ENCODE results near the gene TBC1D5. TPM values are rescaled to one million over a fixed set of nuclear protein-coding genes. Genes with fewer than 3 reads are reported as not detected.
A peak's percentile ranks its signal among the peaks of the same experiment; 100 is the strongest.
"Not testable (repeated sequence)": the region's sequence is repeated elsewhere in the genome, so short reads cannot be mapped to it uniquely, and the experiment has no call there.

The TBC1D5 gene
- total and polyA plus RNA-seq, 12 donors = 6.7 to 35.6 (median 30.5) TPM

- DNase-seq (no peak), ATAC-seq (peak in 2 of 8 donors; percentile 48 to 67)
- Histone ChIP-seq H3K27ac (no peak overlapping the region), H3K36me3 (peaks cover 0 to 28% (median 10%) of the 10 kb centered on the region in 9 donors), H3K27me3 (no peaks in the 10 kb centered on the region), H3K9me3 (peaks cover 0 to 24% (median 14%) of the 10 kb centered on the region in 11 donors), H3K4me1 (peaks cover 0 to 24% (median 6%) of the 10 kb centered on the region in 9 donors), H3K4me3 (no peak overlapping the region)
- TF ChIP-seq CTCF (IDR thresholded peaks at IDR 0.05) = no peak
- intact Hi-C loops (cut with DNase I) = no loop called here
These were observed 25.0 kb downstream of the TBC1D5 start for GRCh38 chr3:17717411-17717810.

GRCh38 chr3:17714473-17714872 is 28.0 kb downstream of the TBC1D5 start:
- intact Hi-C loops (cut with DNase I) = no loop called here
- Histone ChIP-seq H3K9me3 (peaks cover 0 to 24% (median 14%) of the 10 kb centered on the region in 11 donors), H3K27me3 (no peaks in the 10 kb centered on the region), H3K4me1 (peaks cover 0 to 17% (median 10%) of the 10 kb centered on the region in 9 donors), H3K4me3 (no peak overlapping the region), H3K36me3 (peaks cover 0 to 28% (median 10%) of the 10 kb centered on the region in 9 donors), H3K27ac (no peak overlapping the region)
- 97 to 98% methylated on average over 2 of the region's 2 CpGs for WGBS, 2 donors
- ATAC-seq (no peak), DNase-seq (no peak)
- TF ChIP-seq CTCF (IDR thresholded peaks at IDR 0.05) = no peak

- H3K4me1 ChIP-seq = peaks cover 0 to 19% (median 6%) of the 10 kb centered on the region in 9 donors
- DNase-seq (no peak), ATAC-seq (no peak)
- H3K9me3 ChIP-seq = peaks cover 0 to 11% (median 5%) of the 10 kb centered on the region in 11 donors
- intact Hi-C loops (cut with DNase I) = no loop called here
- 57 to 61% methylated on average over 1 of the region's 1 CpG for WGBS, 2 donors
- no peak overlapping the region for H3K27ac ChIP-seq
- peaks cover 0 to 9% (median 3%) of the 10 kb centered on the region in 9 donors for H3K36me3 ChIP-seq
- no peak for TF ChIP-seq CTCF (IDR thresholded peaks at IDR 0.05)
- no peaks in the 10 kb centered on the region for H3K27me3 ChIP-seq
- H3K4me3 ChIP-seq = no peak overlapping the region
These were observed 33.1 kb downstream of the TBC1D5 start for GRCh38 chr3:17709236-17709810.

- 58 to 78% methylated on average over 4 of the region's 4 CpGs for WGBS, 2 donors
- DNase-seq (no peak), ATAC-seq (no peak)
- Histone ChIP-seq H3K4me3 (no peak overlapping the region), H3K9me3 (peaks cover 0 to 5% (median 0%) of the 10 kb centered on the region in 11 donors), H3K27me3 (no peaks in the 10 kb centered on the region), H3K4me1 (peaks cover 0 to 19% (median 6%) of the 10 kb centered on the region in 9 donors), H3K36me3 (no peaks in the 10 kb centered on the region), H3K27ac (peak overlapping the region in 1 of 10 donors; percentile 11)
- no peak for TF ChIP-seq CTCF (IDR thresholded peaks at IDR 0.05)
- intact Hi-C loops (cut with DNase I) = no loop called here
These were observed 34.5 kb downstream of the TBC1D5 start for GRCh38 chr3:17707813-17708543.

GRCh38 chr3:17705991-17706390 is 36.4 kb downstream of the TBC1D5 start:
- H3K27ac ChIP-seq; ATAC-seq; DNase-seq; H3K9me3 ChIP-seq; H3K4me3 ChIP-seq; H3K36me3 ChIP-seq; H3K27me3 ChIP-seq; intact Hi-C loops (cut with DNase I): not testable (repeated sequence)
- WGBS, 2 donors = 97 to 98% methylated on average over 14 to 15 of the region's 15 CpGs
- peaks cover 0 to 19% (median 6%) of the 10 kb centered on the region in 9 donors for H3K4me1 ChIP-seq

GRCh38 chr3:17699815-17700214 is 42.6 kb downstream of the TBC1D5 start:
- DNase-seq = not testable (repeated sequence)

GRCh38 chr3:17695665-17696064 is 46.8 kb downstream of the TBC1D5 start:
- peaks cover 0 to 12% (median 0%) of the 10 kb centered on the region in 11 donors for H3K9me3 ChIP-seq
- H3K27me3 ChIP-seq; H3K4me3 ChIP-seq; H3K4me1 ChIP-seq; H3K27ac ChIP-seq; intact Hi-C loops (cut with DNase I); DNase-seq; H3K36me3 ChIP-seq; ATAC-seq: not testable (repeated sequence)
- 97 to 98% methylated on average over 2 of the region's 2 CpGs for WGBS, 2 donors

More at GRCh38 chr3:17699815-17700214, 42.6 kb downstream of the TBC1D5 start:
- H3K27ac ChIP-seq; H3K4me1 ChIP-seq; H3K36me3 ChIP-seq; H3K4me3 ChIP-seq; H3K27me3 ChIP-seq; ATAC-seq; intact Hi-C loops (cut with DNase I): not testable (repeated sequence)
- H3K9me3 ChIP-seq = peaks cover 0 to 17% (median 0%) of the 10 kb centered on the region in 11 donors
- WGBS, 2 donors = 95 to 99% methylated on average over 2 of the region's 2 CpGs
